ENCODE data around the gene CCDC33. TPM values are rescaled to one million over a fixed set of nuclear protein-coding genes. Genes with fewer than 3 reads are reported as not detected.

The CCDC33 gene
- total and polyA plus RNA-seq, 2 experiments from 2014 or later, result not detected

- H3K4me2 ChIP-seq (ENCODE audit: unreplicated experiment), result no peak overlapping the region
- H3F3A ChIP-seq (ENCODE audit: insufficient read depth), result no peaks in the 10 kb centered on the region
- H3K4me3 ChIP-seq, result no peak overlapping the region
- H3K9me3 ChIP-seq (ENCODE audit: low read depth), result no peaks in the 10 kb centered on the region
- H3K27me3 ChIP-seq (replicated peaks; ENCODE audit: insufficient read depth), result peaks cover 7% of the 10 kb centered on the region; the same call in 1 of the 2 replicates
- no peak overlapping the region for H3K27ac ChIP-seq
- H4K20me1 ChIP-seq (ENCODE audit: insufficient read depth), result no peaks in the 10 kb centered on the region
- no peaks in the 10 kb centered on the region for H3K9me2 ChIP-seq (ENCODE audit: insufficient read depth)
- H3K9ac ChIP-seq, result no peak overlapping the region
- DNase-seq, result no peak
- no peaks in the 10 kb centered on the region for H3K36me3 ChIP-seq (ENCODE audit: low read depth)
- H2AFZ ChIP-seq, result no peak overlapping the region
- 80 to 85% methylated on average over 10 to 13 of the region's 13 CpGs for WGBS, 2 experiments (ENCODE audit: low coverage in 1 of 2, low lambda C conversion rate in 2 of 2, missing lambda C conversion rate in 2 of 2)
- no peaks in the 10 kb centered on the region for H3K79me2 ChIP-seq (ENCODE audit: insufficient read depth)
- H3K4me1 ChIP-seq (ENCODE audit: insufficient read depth), result no peaks in the 10 kb centered on the region
- in situ Hi-C loops (cut with MboI), result no loop called here
- no peak for TF ChIP-seq EZH2 (IDR thresholded peaks at IDR 0.05; ENCODE audit: insufficient read depth, poor library complexity, severe bottlenecking)
- no peak for TF ChIP-seq EZH2phosphoT487 (IDR thresholded peaks at IDR 0.05; ENCODE audit: insufficient read depth, low read depth)
These were observed 111.7 kb downstream of the CCDC33 start for GRCh38 chr15:74347757-74348250.

- H3K79me2 ChIP-seq (ENCODE audit: insufficient read depth), result no peaks in the 10 kb centered on the region
- no peaks in the 10 kb centered on the region for H3F3A ChIP-seq (ENCODE audit: insufficient read depth)
- no peaks in the 10 kb centered on the region for H4K20me1 ChIP-seq (ENCODE audit: insufficient read depth)
- H3K4me3 ChIP-seq, result no peak overlapping the region
- H3K27me3 ChIP-seq (replicated peaks; ENCODE audit: insufficient read depth), result peaks cover 7% of the 10 kb centered on the region; the same call in 1 of the 2 replicates
- 84 to 85% methylated on average over 3 of the region's 3 CpGs for WGBS, 2 experiments (ENCODE audit: low coverage in 1 of 2, low lambda C conversion rate in 2 of 2, missing lambda C conversion rate in 2 of 2)
- DNase-seq, result no peak
- TF ChIP-seq EZH2phosphoT487 (IDR thresholded peaks at IDR 0.05; ENCODE audit: insufficient read depth, low read depth) (no peak), EZH2 (IDR thresholded peaks at IDR 0.05; ENCODE audit: insufficient read depth, poor library complexity, severe bottlenecking) (no peak)
- in situ Hi-C loops (cut with MboI), result no loop called here
- no peaks in the 10 kb centered on the region for H3K9me2 ChIP-seq (ENCODE audit: insufficient read depth)
- H3K4me2 ChIP-seq (ENCODE audit: unreplicated experiment), result no peak overlapping the region
- H2AFZ ChIP-seq, result no peak overlapping the region
- no peaks in the 10 kb centered on the region for H3K9me3 ChIP-seq (ENCODE audit: low read depth)
- H3K9ac ChIP-seq, result no peak overlapping the region
- H3K4me1 ChIP-seq (ENCODE audit: insufficient read depth), result no peaks in the 10 kb centered on the region
- no peak overlapping the region for H3K27ac ChIP-seq
- H3K36me3 ChIP-seq (ENCODE audit: low read depth), result no peaks in the 10 kb centered on the region
These were observed 113.2 kb downstream of the CCDC33 start for GRCh38 chr15:74349241-74349778.

GRCh38 chr15:74350295-74351275 lies 114.5 kb downstream of the CCDC33 start:
- no peaks in the 10 kb centered on the region for H3K4me1 ChIP-seq (ENCODE audit: insufficient read depth)
- H2AFZ ChIP-seq, result no peak overlapping the region
- H3K9ac ChIP-seq, result no peak overlapping the region
- H3K36me3 ChIP-seq (ENCODE audit: low read depth), result no peaks in the 10 kb centered on the region
- in situ Hi-C loops (cut with MboI), result no loop called here
- H3K9me2 ChIP-seq (ENCODE audit: insufficient read depth), result no peaks in the 10 kb centered on the region
- H3K27me3 ChIP-seq (replicated peaks; ENCODE audit: insufficient read depth), result peaks cover 7% of the 10 kb centered on the region; the same call in 1 of the 2 replicates
- no peak overlapping the region for H3K4me2 ChIP-seq (ENCODE audit: unreplicated experiment)
- no peaks in the 10 kb centered on the region for H3K9me3 ChIP-seq (ENCODE audit: low read depth)
- no peak for TF ChIP-seq EZH2phosphoT487 (IDR thresholded peaks at IDR 0.05; ENCODE audit: insufficient read depth, low read depth)
- no peak for TF ChIP-seq EZH2 (IDR thresholded peaks at IDR 0.05; ENCODE audit: insufficient read depth, poor library complexity, severe bottlenecking)
- no peak for DNase-seq
- no peaks in the 10 kb centered on the region for H3F3A ChIP-seq (ENCODE audit: insufficient read depth)
- no peak overlapping the region for H3K27ac ChIP-seq
- no peaks in the 10 kb centered on the region for H4K20me1 ChIP-seq (ENCODE audit: insufficient read depth)
- H3K4me3 ChIP-seq, result no peak overlapping the region
- no peaks in the 10 kb centered on the region for H3K79me2 ChIP-seq (ENCODE audit: insufficient read depth)
- WGBS, 2 experiments (ENCODE audit: low coverage in 1 of 2, low lambda C conversion rate in 2 of 2, missing lambda C conversion rate in 2 of 2), result 61 to 64% methylated on average over 14 of the region's 14 CpGs

GRCh38 chr15:74351670-74352069 lies 115.5 kb downstream of the CCDC33 start:
- H3F3A ChIP-seq (ENCODE audit: insufficient read depth), result no peaks in the 10 kb centered on the region
- no peaks in the 10 kb centered on the region for H4K20me1 ChIP-seq (ENCODE audit: insufficient read depth)
- no peak overlapping the region for H3K27ac ChIP-seq
- H3K4me1 ChIP-seq (ENCODE audit: insufficient read depth), result no peaks in the 10 kb centered on the region
- no peak overlapping the region for H3K4me3 ChIP-seq
- H2AFZ ChIP-seq, result no peak overlapping the region
- no peaks in the 10 kb centered on the region for H3K79me2 ChIP-seq (ENCODE audit: insufficient read depth)
- H3K9me3 ChIP-seq (ENCODE audit: low read depth), result no peaks in the 10 kb centered on the region
- no peak for DNase-seq
- H3K9me2 ChIP-seq (ENCODE audit: insufficient read depth), result no peaks in the 10 kb centered on the region
- H3K9ac ChIP-seq, result no peak overlapping the region
- H3K27me3 ChIP-seq (replicated peaks; ENCODE audit: insufficient read depth), result peaks cover 7% of the 10 kb centered on the region; the same call in 1 of the 2 replicates
- H3K36me3 ChIP-seq (ENCODE audit: low read depth), result no peaks in the 10 kb centered on the region
- H3K4me2 ChIP-seq (ENCODE audit: unreplicated experiment), result no peak overlapping the region
- no peak for TF ChIP-seq EZH2 (IDR thresholded peaks at IDR 0.05; ENCODE audit: insufficient read depth, poor library complexity, severe bottlenecking)
- WGBS, 2 experiments (ENCODE audit: low coverage in 1 of 2, low lambda C conversion rate in 2 of 2, missing lambda C conversion rate in 2 of 2), result 16 to 23% methylated on average over 3 of the region's 3 CpGs
- in situ Hi-C loops (cut with MboI), result no loop called here
